Right forelimb (tissue), 1 donor: Measurements from ENCODE around the gene DPEP2.
"Not testable (repeated sequence)": the region's sequence is repeated elsewhere in the genome, so short reads cannot be mapped to it uniquely, and the experiment has no call there.

Experiments used
- DNase-seq: peaks from one replicate; pipeline ENCODE4 v3.0.0-alpha.2; 2018

Gene DPEP2

GRCh38 chr16:67998779-67999688 is at the start of gene DPEP2:
TSS of gene DPEP2 (minus strand) at chr16:67999484. CDS start at chr16:67993212, 6,272 bp downstream.
- DNase-seq = not testable (repeated sequence)

GRCh38 chr16:68047987-68048386 is 48.7 kb upstream of the DPEP2 start:
- DNase-seq = no peak

GRCh38 chr16:68046106-68046505 is 46.8 kb upstream of the DPEP2 start:
- DNase-seq = no peak

- no peak for DNase-seq
Measured at GRCh38 chr16:68041783-68042182, 42.5 kb upstream of the DPEP2 start.

GRCh38 chr16:68040506-68041288 is 41.4 kb upstream of the DPEP2 start:
- DNase-seq = peak; percentile 86

GRCh38 chr16:68037841-68038597 is 38.7 kb upstream of the DPEP2 start:
- DNase-seq = no peak

- DNase-seq = no peak
Measured at GRCh38 chr16:68035227-68035626, 35.9 kb upstream of the DPEP2 start.

GRCh38 chr16:68033101-68033500 is 33.8 kb upstream of the DPEP2 start:
- no peak for DNase-seq

- no peak for DNase-seq
Measured at GRCh38 chr16:68031951-68032350, 32.7 kb upstream of the DPEP2 start.

GRCh38 chr16:68030108-68030507 is 30.8 kb upstream of the DPEP2 start:
- not testable (repeated sequence) for DNase-seq

- no peak for DNase-seq
Measured at GRCh38 chr16:68028996-68029395, 29.7 kb upstream of the DPEP2 start.

GRCh38 chr16:68022728-68023537 is 23.6 kb upstream of the DPEP2 start, which contains the start of the genes DDX28 and DUS2:
TSS of gene DDX28 (minus strand) at chr16:68023232. CDS start at chr16:68023202, 30 bp downstream.
TSS of gene DUS2 (plus strand) at chr16:68023284. CDS start at chr16:68038024, 14,740 bp downstream.
- peak; percentile 97 for DNase-seq

GRCh38 chr16:68022278-68022727 is 23.0 kb upstream of the DPEP2 start:
- no peak for DNase-seq

- no peak for DNase-seq
Measured at GRCh38 chr16:68021490-68021889, 22.2 kb upstream of the DPEP2 start.

- DNase-seq = no peak
Measured at GRCh38 chr16:68019167-68019680, 19.9 kb upstream of the DPEP2 start.

- no peak for DNase-seq
Measured at GRCh38 chr16:68015681-68016080, 16.4 kb upstream of the DPEP2 start, which contains the start of gene DPEP2NB. TSS of gene DPEP2NB (minus strand) at chr16:68015911. CDS start at chr16:68015770, 141 bp downstream.

GRCh38 chr16:68013440-68013839 is 14.2 kb upstream of the DPEP2 start:
- no peak for DNase-seq

GRCh38 chr16:68009872-68010271 is 10.6 kb upstream of the DPEP2 start:
- not testable (repeated sequence) for DNase-seq

GRCh38 chr16:68009157-68009735 is 10.0 kb upstream of the DPEP2 start:
- no peak for DNase-seq

GRCh38 chr16:68005786-68006286 is 6.6 kb upstream of the DPEP2 start:
- no peak for DNase-seq

GRCh38 chr16:68005211-68005610 is 5.9 kb upstream of the DPEP2 start:
- no peak for DNase-seq
